ENCODE measurements around the gene GMDS. TPM values are rescaled to one million over a fixed set of nuclear protein-coding genes. Genes with fewer than 3 reads are reported as not detected.

The GMDS gene
- total RNA-seq, 1 experiment from 2014 or later: 5.4 TPM

DNA sequence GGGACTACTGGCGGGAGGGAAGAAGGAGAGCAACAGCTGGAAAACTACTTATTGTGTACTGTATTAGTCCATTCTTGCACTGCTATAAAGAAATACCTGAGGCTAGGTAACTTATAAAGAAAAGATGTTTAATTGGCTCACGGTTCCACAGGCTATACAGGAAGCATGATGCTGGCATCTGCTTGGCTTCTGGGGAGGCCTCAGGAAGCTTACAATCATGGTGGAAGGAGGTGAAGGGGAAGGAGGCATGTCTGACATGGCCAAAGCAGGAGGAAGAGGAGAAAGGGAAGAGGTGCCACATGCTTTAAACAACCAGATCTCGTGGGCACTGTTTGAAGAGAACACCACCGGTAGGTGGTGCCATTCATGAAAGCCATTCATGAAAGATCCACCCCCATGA lies 67.3 kb downstream of the GMDS start:
- DNase-seq (ENCODE audit: low spot score): no peak

DNA sequence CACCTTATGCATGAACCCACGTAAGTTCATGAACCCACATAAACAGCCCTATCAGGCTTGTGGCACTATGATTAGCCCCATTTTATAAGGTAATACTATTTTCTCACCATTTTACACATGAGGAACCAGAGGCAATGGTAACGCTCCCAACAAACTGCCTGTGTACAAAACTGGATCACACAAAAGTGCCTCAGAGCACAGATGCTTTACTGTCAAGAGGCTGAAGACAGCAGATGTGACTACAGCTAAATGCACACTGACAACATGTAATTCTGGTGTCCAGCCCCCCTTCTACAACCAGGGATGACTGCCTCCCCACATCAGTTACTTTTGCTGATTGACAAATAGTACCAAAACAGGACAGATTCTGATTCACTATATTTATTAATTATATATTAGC lies 69.6 kb downstream of the GMDS start:
- DNase-seq (ENCODE audit: low spot score): no peak

DNA sequence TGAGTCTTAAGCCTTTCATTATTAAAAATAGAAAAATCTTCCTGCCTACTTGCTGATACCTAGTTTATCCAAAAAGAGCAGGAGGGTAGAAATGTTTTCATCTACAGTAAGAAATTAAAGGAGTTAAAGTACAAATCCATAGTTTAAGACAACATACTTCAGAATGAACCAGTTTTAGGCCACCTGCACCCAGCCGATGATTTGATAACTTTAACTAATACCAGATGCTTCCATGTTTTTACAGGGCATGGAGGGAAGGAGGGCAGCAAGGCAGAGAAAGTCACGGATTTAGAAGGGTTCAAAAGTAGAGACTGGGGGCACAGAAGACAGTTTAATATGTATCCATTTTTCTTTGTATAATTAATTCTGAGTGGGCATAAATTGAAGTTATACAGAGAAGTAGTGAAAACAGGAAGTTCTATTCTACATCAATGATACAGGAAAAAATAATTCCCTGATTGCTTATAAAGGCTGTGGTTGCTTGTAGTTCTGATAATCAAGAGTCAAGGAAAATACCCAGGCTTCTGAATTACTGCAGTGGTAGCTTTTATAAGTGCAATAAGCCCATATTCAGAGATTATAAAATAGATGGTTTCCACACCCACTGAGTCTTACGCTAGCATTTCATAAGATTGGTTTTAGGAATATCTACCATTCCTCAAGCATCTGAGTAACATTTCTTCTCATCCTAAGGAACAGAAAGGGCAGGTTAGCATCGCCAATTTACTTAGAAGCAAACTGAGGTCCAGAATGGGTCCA lies 72.0 kb downstream of the GMDS start:
- no peak for DNase-seq (ENCODE audit: low spot score)

DNA sequence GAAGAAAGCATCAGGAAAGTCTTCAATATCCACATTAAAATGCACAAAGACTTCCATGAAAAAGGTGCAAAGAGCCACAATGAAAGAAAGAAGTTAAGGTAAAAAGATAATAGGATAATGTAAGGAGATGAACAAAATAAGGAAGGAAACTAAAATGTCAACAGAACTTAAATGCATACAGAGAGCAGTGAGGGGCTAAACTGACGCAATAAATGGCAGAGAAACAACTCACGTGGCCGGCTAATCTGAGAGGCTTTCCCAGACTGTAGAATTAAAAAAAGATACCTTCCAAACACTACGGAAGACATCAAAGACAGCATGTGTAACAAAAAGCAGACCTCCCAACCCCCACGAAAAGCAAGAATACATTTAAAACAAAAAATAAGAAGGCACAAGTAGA lies 73.7 kb downstream of the GMDS start:
- no peak for DNase-seq (ENCODE audit: low spot score)

DNA sequence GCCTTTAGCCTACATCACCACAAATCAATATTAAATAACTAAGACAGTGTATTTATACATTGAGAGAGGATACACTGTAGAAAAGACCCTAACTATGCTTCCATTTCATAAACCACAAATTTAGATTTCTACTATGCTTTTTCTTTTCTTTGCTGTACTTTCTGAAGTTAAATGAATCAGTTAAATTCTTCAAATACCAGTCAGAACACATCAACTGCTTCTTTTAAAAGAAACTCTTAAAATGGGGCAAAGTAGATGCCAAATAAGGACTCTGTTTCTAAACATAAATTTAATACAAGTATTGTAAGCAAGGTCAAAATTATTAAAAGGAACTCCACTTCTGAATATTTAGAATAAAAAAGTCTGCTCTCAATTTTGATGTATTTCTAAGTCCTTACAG lies 76.9 kb downstream of the GMDS start:
- DNase-seq (ENCODE audit: low spot score): no peak

DNA sequence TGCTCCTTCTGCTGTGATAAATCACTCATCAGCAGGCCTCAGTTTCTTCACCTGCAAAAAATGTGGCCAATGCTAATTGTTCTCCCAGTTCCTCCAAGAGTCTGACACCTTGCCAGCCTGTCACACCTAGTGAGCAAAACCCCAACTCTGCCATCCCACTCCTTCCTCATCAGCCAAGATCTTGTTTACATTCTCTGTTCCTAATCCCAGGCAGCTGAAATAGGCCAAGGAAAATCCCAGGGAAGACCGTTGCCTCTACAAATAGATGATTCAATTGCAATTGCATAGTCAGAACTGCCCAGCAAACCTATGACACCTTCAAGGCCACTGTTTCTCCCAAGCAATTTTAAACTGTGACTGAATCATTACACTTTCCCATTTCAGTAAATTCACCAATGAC lies 78.7 kb downstream of the GMDS start:
- no peak for DNase-seq (ENCODE audit: low spot score)

DNA sequence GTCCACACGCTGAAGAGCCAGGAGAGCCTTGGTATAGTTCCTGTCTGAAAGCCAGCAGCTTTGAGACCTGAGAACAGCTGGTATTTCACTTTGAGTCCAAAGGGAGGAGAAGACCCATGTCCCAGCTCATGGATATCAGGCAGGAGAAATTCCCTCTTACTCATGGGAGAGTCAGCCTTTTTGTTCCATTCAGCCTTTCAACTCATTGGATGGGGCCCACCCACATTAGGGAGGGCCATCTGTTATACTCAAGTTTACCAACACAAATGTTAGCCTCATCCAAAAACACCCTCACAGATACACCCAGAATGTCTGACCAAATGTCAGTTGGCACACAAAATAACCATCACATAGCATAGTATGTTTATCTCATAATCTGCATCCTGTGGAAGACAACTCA lies 80.1 kb downstream of the GMDS start:
- no peak for DNase-seq (ENCODE audit: low spot score)

DNA sequence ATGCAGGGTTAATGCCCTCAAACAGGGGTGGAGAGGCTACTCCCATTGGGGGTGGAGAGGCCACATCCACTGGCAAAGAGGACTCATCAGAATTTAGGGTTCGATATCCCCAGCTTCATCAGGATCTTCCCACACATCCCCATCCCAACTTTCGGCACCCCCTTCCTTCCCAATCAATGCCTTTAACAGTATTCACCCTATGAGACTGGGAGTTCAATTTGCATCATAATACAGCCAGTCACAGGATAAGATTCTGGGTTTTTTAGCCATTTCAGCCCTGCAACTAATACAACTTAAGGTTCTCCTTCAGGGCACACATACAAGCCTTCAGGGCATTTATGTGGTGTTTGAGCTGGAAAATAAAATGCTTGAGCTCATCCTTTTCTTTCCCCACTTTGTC lies 80.9 kb downstream of the GMDS start:
- no peak for DNase-seq (ENCODE audit: low spot score)

DNA sequence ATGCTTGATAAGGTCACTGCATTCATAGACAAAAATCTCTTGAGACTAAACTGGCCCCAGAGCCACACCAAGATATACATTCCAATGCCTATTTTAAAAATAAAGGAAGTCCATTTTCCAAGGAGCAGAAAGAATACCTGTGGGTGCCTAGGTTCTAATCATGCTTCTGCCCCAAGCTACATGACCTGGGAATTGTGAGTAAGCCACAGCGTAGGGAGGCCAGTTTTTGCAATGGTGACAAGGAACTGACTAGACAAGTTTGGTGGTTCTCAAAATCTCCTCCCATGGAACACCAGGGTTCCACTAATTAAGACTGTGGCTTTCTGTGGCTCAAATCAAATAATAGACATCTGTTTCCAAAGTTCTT lies 83.3 kb downstream of the GMDS start:
- DNase-seq (ENCODE audit: low spot score): no peak

DNA sequence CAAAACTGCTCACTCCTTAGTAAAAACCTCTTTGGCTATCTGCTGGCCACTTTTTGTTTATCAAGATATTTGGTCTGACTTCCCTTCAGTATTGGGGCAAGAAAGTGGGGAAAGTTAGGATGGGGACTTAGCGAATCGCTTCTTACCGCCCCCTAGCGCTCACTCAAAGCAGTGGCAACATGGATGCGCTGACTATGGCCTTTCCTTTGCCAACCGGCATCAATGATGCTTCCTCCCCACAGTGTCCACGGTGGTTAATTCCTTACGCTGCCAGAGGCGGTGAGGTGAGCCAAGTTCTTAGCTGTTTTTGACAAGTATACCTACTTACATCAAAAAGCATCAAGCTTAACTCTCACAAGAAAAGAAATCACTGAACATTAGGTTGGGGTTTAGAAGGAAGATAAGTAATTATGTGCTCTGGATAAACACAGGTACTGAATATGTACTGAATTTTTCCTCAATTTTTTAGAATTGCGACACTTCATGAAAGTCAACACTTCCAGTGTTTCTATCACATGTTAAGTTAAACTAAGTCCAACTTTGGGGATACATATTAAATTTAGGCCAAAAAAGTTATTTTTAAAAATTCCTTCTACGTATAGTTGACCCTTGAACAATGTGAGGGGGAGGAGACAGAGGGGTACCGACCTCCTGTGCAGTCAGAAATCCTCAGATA lies 86.7 kb downstream of the GMDS start:
- peak; percentile 16 for DNase-seq (ENCODE audit: low spot score)

DNA sequence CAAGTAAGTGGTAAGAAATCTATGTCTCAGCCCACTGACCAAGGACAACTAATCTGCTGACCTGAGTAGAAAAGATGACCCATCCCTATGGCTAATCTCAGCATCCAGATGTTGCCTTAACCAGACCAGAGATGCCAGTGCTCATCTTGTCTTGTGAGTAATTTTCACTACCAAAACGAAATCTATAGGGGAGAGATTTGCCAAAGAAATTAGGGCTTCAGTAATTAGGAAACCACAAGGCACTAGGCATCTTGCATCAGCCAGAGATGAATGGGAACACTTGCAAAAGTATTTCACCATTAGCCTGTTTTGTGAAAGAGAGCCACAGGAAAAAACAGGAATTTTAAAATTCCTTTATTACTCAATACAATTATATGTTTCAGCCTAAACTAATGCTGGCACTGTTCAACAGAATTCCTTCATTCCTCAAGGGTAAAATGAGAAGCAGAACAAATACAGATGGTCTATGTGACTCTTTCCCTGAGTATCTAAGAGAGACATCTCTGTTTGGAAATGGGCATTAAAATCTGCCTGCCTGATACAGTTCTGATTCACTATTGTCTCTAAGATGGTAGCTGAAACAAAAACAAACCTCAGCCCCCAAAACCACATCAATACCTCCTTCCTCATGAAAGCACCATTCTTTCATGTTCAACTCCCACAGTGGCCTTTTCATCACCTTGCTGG lies 87.8 kb downstream of the GMDS start:
- no peak for DNase-seq (ENCODE audit: low spot score)

DNA sequence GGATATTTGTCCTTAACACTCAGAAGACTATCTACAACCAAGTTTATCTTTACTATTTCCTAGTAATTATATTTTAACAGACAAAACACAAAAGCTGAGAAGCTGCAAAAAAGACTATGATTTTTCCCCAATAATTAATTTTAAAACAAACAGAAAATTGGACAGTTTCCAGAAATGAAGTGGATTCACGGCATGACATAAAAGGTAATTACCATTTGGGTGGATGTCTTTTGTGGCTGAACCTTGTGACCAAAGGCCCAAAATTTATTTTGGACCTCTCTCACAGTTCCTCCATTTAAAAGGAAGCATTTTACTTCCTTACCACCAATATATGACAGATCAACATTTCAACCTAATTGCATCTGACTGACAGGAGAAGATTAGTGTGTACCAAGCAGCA lies 90.2 kb downstream of the GMDS start:
- no peak for DNase-seq (ENCODE audit: low spot score)

DNA sequence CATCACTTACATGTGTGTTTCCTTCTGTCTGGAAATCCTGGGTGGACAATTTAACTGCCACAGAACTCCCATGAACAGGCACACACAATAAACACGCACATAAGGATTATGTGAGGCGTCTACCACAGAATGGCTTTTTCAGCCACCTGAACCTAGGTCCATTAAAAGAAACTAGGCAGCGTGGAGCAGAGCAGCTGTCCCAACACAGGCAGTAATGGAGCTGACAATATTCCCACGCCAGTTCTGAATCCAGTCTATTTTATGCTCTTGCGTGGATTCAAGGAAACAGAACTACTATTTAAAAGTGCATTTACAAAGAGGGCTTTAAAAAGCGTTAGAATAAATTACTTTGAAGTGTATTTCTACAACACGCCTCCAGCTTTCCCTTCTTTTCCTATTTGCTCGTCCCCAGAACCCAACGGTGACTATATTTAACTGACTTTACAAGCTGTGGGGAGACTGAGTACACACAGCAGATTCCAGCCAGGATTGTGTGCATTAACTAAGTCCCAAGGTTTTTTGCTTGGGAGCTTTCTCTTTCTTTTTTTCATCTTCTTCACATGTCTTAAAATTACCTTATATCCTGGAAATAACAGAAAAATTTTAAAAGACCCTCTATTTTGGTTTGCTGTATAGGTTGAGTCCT lies 95.9 kb downstream of the GMDS start:
- no peak for DNase-seq (ENCODE audit: low spot score)

DNA sequence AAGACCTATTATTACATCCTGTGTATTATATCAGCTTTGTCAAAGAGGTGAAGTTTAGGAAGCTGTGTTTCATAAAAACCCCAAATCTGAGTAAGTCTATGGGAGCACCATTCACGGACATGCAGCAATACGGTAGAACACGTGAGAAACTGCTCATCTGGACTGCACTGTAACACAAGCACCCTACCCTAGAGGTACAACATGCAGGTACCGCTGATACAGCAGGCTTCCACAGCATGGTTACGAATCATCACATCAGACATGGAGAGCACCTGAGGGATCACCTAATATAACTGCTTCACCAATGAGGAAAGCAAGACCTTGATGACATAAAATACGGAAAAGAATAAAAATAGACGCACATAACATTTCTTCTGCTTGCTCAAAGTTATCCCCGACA lies 96.7 kb downstream of the GMDS start:
- DNase-seq (ENCODE audit: low spot score): no peak

DNA sequence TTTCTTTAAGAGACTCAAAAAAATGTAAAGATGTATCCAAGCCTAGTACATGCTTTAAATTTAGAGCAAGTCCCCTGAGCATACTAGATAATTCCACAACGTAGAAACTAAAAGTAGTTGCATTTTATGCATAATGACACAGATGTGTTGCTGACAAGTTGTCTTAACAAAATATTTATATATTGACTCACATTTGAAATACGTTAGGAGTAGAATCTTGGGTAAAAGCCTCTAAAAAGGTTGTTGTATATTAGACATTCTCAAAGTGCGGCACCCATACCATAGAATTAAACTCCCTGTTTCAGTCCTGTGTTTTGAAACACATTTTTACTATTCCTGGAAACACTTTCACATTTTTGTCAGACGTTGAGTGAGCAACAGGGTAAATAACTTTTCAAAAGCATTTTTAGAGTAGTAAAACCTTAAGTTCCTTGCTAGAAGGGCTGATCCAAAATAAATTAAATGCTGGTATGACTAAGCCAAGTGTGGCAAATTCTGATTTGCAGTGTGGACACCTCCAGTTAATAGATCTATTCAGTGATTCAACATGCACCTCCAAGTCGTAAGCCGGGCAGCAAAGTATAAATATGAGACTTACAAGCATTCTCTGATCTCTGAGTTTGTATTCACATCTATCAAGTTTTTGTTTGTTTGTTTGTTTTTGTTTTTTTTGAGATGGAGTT lies 97.5 kb downstream of the GMDS start:
- DNase-seq (ENCODE audit: low spot score): no peak

DNA sequence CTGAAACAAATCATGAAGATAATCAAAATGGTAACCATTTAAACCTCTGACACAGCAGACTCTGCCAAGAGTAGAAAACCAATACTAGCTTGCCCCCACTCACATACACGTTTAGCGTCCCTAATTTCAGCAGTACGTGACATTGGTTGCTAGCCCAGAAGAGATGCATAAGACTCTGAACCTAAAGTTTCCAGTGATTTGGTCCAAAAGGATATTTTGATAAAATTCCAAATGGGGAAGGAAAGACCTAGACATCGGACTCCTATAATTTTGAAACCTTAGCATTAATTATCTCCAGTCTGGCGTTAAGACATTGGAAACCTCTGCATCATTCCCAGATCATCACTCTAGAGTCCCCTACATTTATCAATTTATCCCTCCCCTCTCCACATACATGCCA lies 98.1 kb downstream of the GMDS start:
- DNase-seq (ENCODE audit: low spot score): no peak

DNA sequence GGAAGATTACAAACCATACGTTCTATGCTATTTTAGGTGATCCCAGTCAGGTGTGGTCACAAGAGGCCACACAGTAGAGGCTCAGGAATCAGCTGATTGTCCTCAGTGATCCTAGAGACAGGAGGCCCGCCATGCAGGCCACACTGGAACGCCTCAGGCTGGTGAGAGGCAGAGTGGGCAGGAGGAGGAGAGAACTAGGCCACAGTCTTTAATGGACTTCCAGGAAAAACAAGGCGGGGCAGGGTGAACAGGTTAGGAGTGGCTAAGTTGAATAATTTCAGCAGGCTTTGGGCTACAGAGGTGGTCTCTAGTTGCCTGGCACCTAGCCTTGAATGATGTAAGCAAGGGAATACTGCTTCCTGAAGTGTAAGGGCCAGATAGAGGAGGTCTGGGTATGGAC lies 101.2 kb downstream of the GMDS start:
- no peak for DNase-seq (ENCODE audit: low spot score)

DNA sequence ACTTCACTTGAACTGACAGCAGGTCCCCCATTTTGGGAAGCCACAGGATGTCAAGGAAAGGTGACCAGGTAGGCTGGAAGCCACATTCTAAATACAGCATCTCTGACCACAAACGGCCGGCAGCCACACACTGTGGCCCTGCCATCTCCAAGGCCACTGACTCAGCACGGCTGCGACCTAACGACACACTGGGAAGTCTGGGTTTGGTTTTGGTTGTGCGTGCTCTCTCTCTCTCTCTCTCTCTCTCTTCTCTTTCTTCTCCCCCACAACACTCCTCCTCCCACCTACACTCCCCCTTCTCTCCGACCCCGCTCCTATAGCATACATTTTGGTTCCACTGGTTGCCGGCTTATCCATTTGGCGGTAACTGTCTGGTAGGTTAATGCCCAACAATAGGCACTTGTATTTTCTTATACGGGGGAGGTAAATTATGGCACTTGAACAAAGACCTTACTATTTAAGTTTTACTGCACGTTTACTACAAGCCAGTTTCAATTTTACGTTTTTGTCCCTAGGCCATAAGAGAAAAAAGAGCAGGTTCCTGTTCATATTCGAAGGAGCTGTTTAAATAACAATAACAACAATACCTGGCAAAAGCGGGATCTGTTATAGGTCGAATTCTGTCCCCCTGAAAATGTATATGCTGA lies 103.6 kb downstream of the GMDS start:
- DNase-seq (ENCODE audit: low spot score): no peak

DNA sequence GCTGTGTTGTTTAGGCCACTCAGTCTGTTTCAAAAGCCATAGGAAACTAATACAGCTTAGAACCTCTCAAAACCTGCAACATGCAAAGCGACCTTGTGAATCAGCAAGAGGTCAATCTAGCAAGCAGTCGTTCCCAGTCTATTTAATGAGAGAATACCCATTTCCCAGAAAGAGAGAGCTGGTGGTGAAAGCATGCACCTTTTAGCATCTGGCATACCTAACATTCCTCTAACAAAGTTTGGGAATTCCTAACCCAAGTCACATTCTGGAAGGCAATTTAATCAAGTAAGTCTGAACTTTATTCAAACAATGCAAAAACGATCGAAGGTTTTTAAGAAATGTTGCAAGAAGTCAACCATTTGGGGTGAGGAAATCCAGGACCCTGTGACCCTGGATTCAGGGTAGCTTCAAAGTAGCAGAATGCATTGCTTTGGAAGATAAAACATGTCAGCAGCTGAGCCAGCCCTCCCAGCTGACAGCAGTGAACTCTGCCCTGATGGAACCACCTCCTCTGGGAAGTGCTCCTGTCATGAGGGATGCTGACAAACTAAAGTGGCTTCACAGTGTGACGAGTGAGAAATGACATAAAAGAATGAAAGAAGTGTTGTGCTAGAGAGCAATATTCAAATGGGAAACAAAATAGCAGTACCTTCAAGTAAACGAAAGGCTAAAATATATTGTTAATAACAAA lies 104.8 kb downstream of the GMDS start:
- no peak for DNase-seq (ENCODE audit: low spot score)

DNA sequence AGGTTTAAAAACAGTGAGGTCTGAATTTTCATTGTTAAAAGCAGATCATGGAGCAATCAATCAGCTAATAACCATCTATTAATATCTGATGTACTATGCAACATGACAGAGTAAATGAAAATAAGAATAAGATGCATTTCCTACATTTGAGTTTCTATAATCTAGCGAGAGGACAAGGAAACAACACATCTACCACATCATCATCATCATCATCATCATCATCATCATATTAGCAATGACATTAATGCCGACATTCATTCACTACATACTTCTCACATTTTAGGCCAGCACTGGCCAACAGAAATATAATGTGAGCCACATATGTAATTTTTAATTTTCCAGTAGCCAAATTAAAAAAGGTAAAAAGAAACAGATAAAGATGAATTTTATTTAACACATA lies 110.0 kb downstream of the GMDS start:
- no peak for DNase-seq (ENCODE audit: low spot score)

DNA sequence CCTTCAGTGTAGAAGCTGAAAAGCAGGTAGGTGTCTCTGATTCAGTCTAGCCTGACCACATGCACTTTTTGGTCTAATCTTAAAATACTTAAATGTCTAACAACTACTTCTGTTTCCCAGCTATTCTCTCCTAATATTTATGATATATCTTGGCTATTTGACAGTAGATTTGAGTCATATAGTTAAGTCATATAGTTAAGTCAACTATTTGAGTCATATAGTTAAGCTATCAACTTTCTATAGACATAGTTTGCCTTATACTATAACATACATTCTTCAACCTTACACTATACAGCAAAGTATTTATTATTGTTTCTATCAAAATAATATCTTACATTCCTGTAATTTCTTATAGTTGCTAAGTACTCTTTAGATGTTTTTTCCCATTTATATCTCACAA lies 110.9 kb downstream of the GMDS start:
- DNase-seq (ENCODE audit: low spot score): no peak
